HG03575 (cell line): ENCODE measurements around the gene PKP4.

Experiments used
- ATAC-seq: cut with Tn5 transposase; IDR thresholded peaks from one replicate; pipeline ENCODE4 v1.9.1; 2021; ENCODE audit not compliant: unreplicated experiment, insufficient number of reproducible peaks, low FRiP score; ENCODE audit errors: extremely low read depth

The PKP4 gene

GRCh38 chr2:158717366-158718195 is 260.8 kb downstream of the PKP4 start:
- ATAC-seq = no peak

- ATAC-seq = no peak
Observed at GRCh38 chr2:158718196-158718585, 261.4 kb downstream of the PKP4 start.

- no peak for ATAC-seq
Observed at GRCh38 chr2:158718851-158719250, 262.1 kb downstream of the PKP4 start.

GRCh38 chr2:158719403-158719802 is 262.7 kb downstream of the PKP4 start:
- ATAC-seq = no peak

- no peak for ATAC-seq
Observed at GRCh38 chr2:158722266-158723105, 265.7 kb downstream of the PKP4 start.

- ATAC-seq = no peak
Observed at GRCh38 chr2:158723181-158723838, 266.6 kb downstream of the PKP4 start.

- no peak for ATAC-seq
Observed at GRCh38 chr2:158723921-158724802, 267.4 kb downstream of the PKP4 start.

GRCh38 chr2:158724803-158725381 is 268.1 kb downstream of the PKP4 start:
- no peak for ATAC-seq

GRCh38 chr2:158725441-158725891 is 268.7 kb downstream of the PKP4 start:
- ATAC-seq = no peak

GRCh38 chr2:158726911-158727592 is 270.3 kb downstream of the PKP4 start:
- ATAC-seq = no peak

- ATAC-seq = no peak
Observed at GRCh38 chr2:158728422-158728821, 271.7 kb downstream of the PKP4 start.

GRCh38 chr2:158729451-158729850 is 272.7 kb downstream of the PKP4 start:
- ATAC-seq = no peak

GRCh38 chr2:158729873-158730620 is 273.3 kb downstream of the PKP4 start:
- no peak for ATAC-seq

GRCh38 chr2:158730621-158731140 is 273.9 kb downstream of the PKP4 start:
- no peak for ATAC-seq

- ATAC-seq = no peak
Observed at GRCh38 chr2:158731386-158731785, 274.6 kb downstream of the PKP4 start.
